ENCODE measurements around the gene SEZ6.

DNA sequence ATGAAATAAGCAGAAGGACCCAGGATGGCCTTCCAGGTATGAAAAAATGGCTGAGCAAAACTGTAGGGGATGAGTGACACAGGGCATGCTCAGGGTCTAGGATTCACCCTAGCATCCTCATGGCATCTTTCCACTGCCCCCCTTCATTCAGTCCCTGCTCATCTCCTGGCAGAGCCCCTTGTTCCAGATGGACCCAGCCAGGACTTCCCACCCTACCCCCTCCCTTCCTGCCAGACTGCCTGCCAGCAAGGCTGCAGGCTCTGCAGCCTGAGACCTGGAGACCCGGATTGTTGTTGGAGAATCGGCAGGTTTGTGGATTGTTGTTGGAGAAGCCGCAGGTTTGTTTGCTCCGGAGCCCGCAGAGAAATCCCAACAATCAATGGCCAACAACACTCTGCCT lies 6.6 kb downstream of the SEZ6 start:
- TF ChIP-seq CTCF (IDR thresholded peaks at IDR 0.05), result no peak
- no peak for TF ChIP-seq POLR2A (IDR thresholded peaks at IDR 0.05)
